HEK293 (cell line): ENCODE measurements around the gene RNF43.

Source experiments
- CTCF ChIA-PET: fragments of 350-600 bp; formaldehyde crosslinking; extraction: SDS; loops from one replicate; lab custom pipeline; 2021; ENCODE audit warnings: antibody characterized with exemption; lab: Yijun Ruan, JAX
- POLR2A ChIA-PET: fragments of 300-600 bp; formaldehyde crosslinking; extraction: SDS; loops from one replicate; lab custom pipeline; 2020; ENCODE audit warnings: antibody characterized with exemption, inconsistent platforms; lab: Yijun Ruan, JAX
- H3K27ac ChIP-seq: fragments of 200-500 bp; sonication (Bioruptor generic); 2 replicates; pipeline ENCODE4 v1.5.1; 2014; ENCODE audit warnings: low read depth, low read length, control low read depth, inconsistent platforms; ENCODE audit errors: extremely low read depth
- H3K36me3 ChIP-seq, 2 experiments: fragments of 200-500 bp in 1 of 2; sonication (Bioruptor generic) in 1 of 2; 1 replicate in 1 of 2; 2 replicates in 1 of 2; pipeline ENCODE4 v1.5.1; 2014 to 2017; ENCODE audit warnings: inconsistent platforms in 2 of 2, low read length in 2 of 2; ENCODE audit not compliant: control insufficient read depth in 2 of 2, insufficient read depth in 1 of 2
- H3K4me1 ChIP-seq: fragments of 200-500 bp; sonication (Bioruptor generic); 2 replicates; pipeline ENCODE4 v1.5.1; 2014; ENCODE audit warnings: mild to moderate bottlenecking, low read length, inconsistent platforms; ENCODE audit not compliant: control insufficient read depth, insufficient read depth
- H3K4me3 ChIP-seq: 2 replicates; pipeline ENCODE4 v1.5.1; 2011; ENCODE audit warnings: low read depth, mild to moderate bottlenecking, control low read depth, low read length, moderate library complexity
- H3K9me3 ChIP-seq: fragments of 200-500 bp; sonication (Bioruptor generic); 2 replicates; pipeline ENCODE4 v1.5.1; 2014; ENCODE audit warnings: low read depth, low read length, inconsistent platforms; ENCODE audit not compliant: control insufficient read depth, insufficient read depth
- EGR2 ChIP-seq: fragments of 450-650 bp; formaldehyde crosslinking; IDR thresholded peaks from 2 replicates; pipeline ENCODE4 v1.5.1; 2016; ENCODE audit warnings: low read depth, missing biosample characterization, missing genetic modification characterization
- KLF8 ChIP-seq: fragments of 450-650 bp; formaldehyde crosslinking; IDR thresholded peaks from 2 replicates; pipeline ENCODE4 v1.5.1; 2016; ENCODE audit warnings: missing biosample characterization, missing genetic modification characterization
- PRDM1 ChIP-seq: fragments of 450-650 bp; formaldehyde crosslinking; IDR thresholded peaks from 2 replicates; pipeline ENCODE4; 2016; ENCODE audit warnings: missing biosample characterization, missing genetic modification characterization
- ZFHX2 ChIP-seq: fragments of 450-650 bp; formaldehyde crosslinking; conservative IDR thresholded peaks from 2 replicates; pipeline ENCODE4 v1.5.1; 2016; ENCODE audit warnings: missing biosample characterization, missing genetic modification characterization
- ZNF132 ChIP-seq: fragments of 450-650 bp; formaldehyde crosslinking; IDR thresholded peaks from 2 replicates; pipeline ENCODE4 v1.5.1; 2017; ENCODE audit warnings: missing biosample characterization, missing genetic modification characterization, borderline replicate concordance
- ZNF157 ChIP-seq: fragments of 450-650 bp; formaldehyde crosslinking; IDR thresholded peaks from 2 replicates; pipeline ENCODE4 v1.5.1; 2016; ENCODE audit warnings: missing biosample characterization, missing genetic modification characterization
- ZNF175 ChIP-seq: fragments of 450-650 bp; formaldehyde crosslinking; IDR thresholded peaks from 2 replicates; pipeline ENCODE4 v1.5.1; 2016; ENCODE audit warnings: missing biosample characterization, missing genetic modification characterization
- ZNF302 ChIP-seq: fragments of 450-650 bp; formaldehyde crosslinking; IDR thresholded peaks from 2 replicates; pipeline ENCODE4 v1.5.1; 2016; ENCODE audit warnings: missing biosample characterization, missing genetic modification characterization, low read depth
- ZNF311 ChIP-seq: fragments of 450-650 bp; formaldehyde crosslinking; IDR thresholded peaks from 2 replicates; pipeline ENCODE4 v1.5.1; 2017; ENCODE audit warnings: missing biosample characterization, missing genetic modification characterization, borderline replicate concordance
- ZNF366 ChIP-seq: fragments of 450-650 bp; formaldehyde crosslinking; conservative IDR thresholded peaks from 2 replicates; pipeline ENCODE4 v1.5.1; 2016; ENCODE audit warnings: missing biosample characterization, missing genetic modification characterization
- ZNF37A ChIP-seq: fragments of 450-650 bp; IDR thresholded peaks from 2 replicates; pipeline ENCODE4 v1.5.1; 2018; ENCODE audit warnings: missing biosample characterization, missing genetic modification characterization
- ZNF404 ChIP-seq: fragments of 450-650 bp; formaldehyde crosslinking; IDR thresholded peaks from 2 replicates; pipeline ENCODE4 v1.5.1; 2017; ENCODE audit warnings: missing biosample characterization, missing genetic modification characterization
- ZNF416 ChIP-seq: fragments of 450-650 bp; formaldehyde crosslinking; IDR thresholded peaks from 2 replicates; pipeline ENCODE4 v1.5.1; 2016; ENCODE audit warnings: missing biosample characterization, missing genetic modification characterization
- ZNF48 ChIP-seq: fragments of 450-650 bp; formaldehyde crosslinking; IDR thresholded peaks from 2 replicates; pipeline ENCODE4 v1.5.1; 2016; ENCODE audit warnings: missing biosample characterization, missing genetic modification characterization
- ZNF561 ChIP-seq: fragments of 450-650 bp; IDR thresholded peaks from 2 replicates; pipeline ENCODE4 v1.5.1; 2018; ENCODE audit warnings: missing biosample characterization, missing genetic modification characterization, borderline replicate concordance
- TF ChIP-seq, protein P1 (sequence below): fragments of 450-650 bp; formaldehyde crosslinking; conservative IDR thresholded peaks from 2 replicates; pipeline ENCODE4 v1.5.1; 2016; ENCODE audit warnings: low read depth, missing biosample characterization, missing genetic modification characterization
- TF ChIP-seq, protein P2 (sequence below): fragments of 450-650 bp; formaldehyde crosslinking; IDR thresholded peaks from 2 replicates; pipeline ENCODE4 v1.5.1; 2016; ENCODE audit warnings: missing biosample characterization, missing genetic modification characterization
- TF ChIP-seq, protein P3 (sequence below): fragments of 450-650 bp; formaldehyde crosslinking; IDR thresholded peaks from 2 replicates; pipeline ENCODE4 v1.5.1; 2017; ENCODE audit warnings: missing biosample characterization, missing genetic modification characterization
- TF ChIP-seq, protein P4 (sequence below): fragments of 450-650 bp; formaldehyde crosslinking; IDR thresholded peaks from 2 replicates; pipeline ENCODE4 v1.5.1; 2016; ENCODE audit warnings: missing biosample characterization, missing genetic modification characterization, borderline replicate concordance
- TF ChIP-seq, protein P5 (sequence below): fragments of 450-650 bp; formaldehyde crosslinking; IDR thresholded peaks from 2 replicates; pipeline ENCODE4 v1.5.1; 2016; ENCODE audit warnings: missing biosample characterization, missing genetic modification characterization

Gene RNF43

DNA sequence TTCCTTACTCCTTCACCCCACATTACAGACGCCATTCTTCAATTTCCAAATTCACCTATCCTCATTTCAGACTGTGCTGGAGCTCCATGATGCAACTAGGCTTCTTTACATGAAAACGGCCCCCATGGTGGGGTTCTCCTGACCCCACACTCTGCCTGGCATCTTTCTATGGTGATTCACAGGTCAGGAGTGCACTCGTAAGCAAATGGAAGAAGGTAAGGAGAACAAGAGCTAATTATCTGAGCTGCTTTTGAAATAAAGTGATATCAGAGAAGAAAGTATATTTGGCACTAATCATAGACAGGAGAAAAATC is 37.9 kb downstream of the RNF43 start (continued):
- TF ChIP-seq, protein P1, sequence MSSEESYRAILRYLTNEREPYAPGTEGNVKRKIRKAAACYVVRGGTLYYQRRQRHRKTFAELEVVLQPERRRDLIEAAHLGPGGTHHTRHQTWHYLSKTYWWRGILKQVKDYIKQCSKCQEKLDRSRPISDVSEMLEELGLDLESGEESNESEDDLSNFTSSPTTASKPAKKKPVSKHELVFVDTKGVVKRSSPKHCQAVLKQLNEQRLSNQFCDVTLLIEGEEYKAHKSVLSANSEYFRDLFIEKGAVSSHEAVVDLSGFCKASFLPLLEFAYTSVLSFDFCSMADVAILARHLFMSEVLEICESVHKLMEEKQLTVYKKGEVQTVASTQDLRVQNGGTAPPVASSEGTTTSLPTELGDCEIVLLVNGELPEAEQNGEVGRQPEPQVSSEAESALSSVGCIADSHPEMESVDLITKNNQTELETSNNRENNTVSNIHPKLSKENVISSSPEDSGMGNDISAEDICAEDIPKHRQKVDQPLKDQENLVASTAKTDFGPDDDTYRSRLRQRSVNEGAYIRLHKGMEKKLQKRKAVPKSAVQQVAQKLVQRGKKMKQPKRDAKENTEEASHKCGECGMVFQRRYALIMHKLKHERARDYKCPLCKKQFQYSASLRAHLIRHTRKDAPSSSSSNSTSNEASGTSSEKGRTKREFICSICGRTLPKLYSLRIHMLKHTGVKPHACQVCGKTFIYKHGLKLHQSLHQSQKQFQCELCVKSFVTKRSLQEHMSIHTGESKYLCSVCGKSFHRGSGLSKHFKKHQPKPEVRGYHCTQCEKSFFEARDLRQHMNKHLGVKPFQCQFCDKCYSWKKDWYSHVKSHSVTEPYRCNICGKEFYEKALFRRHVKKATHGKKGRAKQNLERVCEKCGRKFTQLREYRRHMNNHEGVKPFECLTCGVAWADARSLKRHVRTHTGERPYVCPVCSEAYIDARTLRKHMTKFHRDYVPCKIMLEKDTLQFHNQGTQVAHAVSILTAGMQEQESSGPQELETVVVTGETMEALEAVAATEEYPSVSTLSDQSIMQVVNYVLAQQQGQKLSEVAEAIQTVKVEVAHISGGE (tag by site-specific recombination), result no peak

DNA sequence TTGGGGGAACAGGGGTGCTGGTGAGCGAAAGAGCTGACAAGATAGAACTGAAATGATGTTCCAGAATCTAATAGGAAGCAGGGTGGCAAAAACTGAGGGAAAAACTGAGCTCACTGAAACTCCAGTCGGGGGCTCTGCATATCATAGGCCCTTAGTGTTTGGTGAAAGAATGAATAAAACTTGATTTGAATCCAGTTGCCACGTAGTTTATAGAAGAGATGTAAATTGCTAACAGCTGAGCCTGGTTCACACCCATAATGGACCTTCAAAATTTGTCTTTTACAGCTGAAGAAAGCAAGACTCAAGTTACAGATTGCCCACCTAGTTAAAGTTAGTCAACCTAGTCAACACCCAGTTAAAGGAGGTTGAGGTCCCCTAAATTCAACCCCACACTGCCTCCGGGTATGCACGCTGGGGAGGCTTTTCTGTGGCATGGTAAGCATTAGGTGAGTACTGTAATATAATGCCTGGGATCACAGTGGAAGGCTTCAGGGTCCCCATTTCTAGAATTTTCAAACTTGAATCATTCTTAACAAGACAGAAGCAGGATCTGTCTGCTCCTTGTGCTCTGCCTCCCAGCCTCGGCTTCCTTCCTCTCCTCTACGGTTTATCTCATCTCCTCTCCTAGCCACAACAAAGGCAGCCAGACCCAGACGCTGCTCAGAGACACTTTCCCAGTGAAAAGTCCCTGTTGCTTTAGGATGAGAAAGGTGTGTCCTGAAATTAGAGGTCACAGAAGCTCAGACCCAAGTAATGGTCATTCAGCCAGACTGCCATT is 38.4 kb downstream of the RNF43 start:
- ChIA-PET POLR2A (interaction anchor here (1.0 to 4.1 kb wide), 2 partner anchors 27 to 39 kb away, joined by 3 to 11 read pairs; partner anchors contain the start of genes RNF43 and SUPT4H1), CTCF (interaction anchor here (0.5 to 1.4 kb wide), 2 partner anchors 27 to 39 kb away, joined by 3 to 7 read pairs; partner anchors contain the start of genes RNF43 and SUPT4H1)

More for the DNA sequence above, 38.4 kb downstream of the RNF43 start:
- Histone ChIP-seq H3K4me3 (no peak overlapping the region), H3K4me1 (peaks cover 11% of the 10 kb centered on the region), H3K9me3 (no peaks in the 10 kb centered on the region), H3K36me3 (no peaks in the 10 kb centered on the region), H3K27ac (no peak overlapping the region)
- no peak for TF ChIP-seq EGR2 (tag by site-specific recombination)
- TF ChIP-seq ZNF175 (tag by site-specific recombination), result no peak
- no peak for TF ChIP-seq ZFHX2 (tag by site-specific recombination)
- no peak for TF ChIP-seq ZNF132 (tag by site-specific recombination)
- TF ChIP-seq PRDM1, result no peak
- TF ChIP-seq, protein P2, sequence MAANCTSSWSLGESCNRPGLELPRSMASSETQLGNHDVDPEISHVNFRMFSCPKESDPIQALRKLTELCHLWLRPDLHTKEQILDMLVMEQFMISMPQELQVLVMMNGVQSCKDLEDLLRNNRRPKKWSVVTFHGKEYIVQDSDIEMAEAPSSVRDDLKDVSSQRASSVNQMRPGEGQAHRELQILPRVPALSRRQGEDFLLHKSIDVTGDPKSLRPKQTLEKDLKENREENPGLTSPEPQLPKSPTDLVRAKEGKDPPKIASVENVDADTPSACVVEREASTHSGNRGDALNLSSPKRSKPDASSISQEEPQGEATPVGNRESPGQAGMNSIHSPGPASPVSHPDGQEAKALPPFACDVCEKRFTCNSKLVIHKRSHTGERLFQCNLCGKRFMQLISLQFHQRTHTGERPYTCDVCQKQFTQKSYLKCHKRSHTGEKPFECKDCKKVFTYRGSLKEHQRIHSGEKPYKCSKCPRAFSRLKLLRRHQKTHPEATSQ (tag by site-specific recombination), result no peak
- no peak for TF ChIP-seq ZNF311
- no peak for TF ChIP-seq ZNF561 (tag by site-specific recombination)
- no peak for TF ChIP-seq ZNF404 (tag by site-specific recombination)
- TF ChIP-seq, protein P3, sequence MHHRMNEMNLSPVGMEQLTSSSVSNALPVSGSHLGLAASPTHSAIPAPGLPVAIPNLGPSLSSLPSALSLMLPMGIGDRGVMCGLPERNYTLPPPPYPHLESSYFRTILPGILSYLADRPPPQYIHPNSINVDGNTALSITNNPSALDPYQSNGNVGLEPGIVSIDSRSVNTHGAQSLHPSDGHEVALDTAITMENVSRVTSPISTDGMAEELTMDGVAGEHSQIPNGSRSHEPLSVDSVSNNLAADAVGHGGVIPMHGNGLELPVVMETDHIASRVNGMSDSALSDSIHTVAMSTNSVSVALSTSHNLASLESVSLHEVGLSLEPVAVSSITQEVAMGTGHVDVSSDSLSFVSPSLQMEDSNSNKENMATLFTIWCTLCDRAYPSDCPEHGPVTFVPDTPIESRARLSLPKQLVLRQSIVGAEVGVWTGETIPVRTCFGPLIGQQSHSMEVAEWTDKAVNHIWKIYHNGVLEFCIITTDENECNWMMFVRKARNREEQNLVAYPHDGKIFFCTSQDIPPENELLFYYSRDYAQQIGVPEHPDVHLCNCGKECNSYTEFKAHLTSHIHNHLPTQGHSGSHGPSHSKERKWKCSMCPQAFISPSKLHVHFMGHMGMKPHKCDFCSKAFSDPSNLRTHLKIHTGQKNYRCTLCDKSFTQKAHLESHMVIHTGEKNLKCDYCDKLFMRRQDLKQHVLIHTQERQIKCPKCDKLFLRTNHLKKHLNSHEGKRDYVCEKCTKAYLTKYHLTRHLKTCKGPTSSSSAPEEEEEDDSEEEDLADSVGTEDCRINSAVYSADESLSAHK (tag by site-specific recombination), result no peak
- TF ChIP-seq ZNF37A (tag by site-specific recombination), result no peak
- TF ChIP-seq ZNF157 (tag by site-specific recombination), result no peak
- no peak for TF ChIP-seq ZNF302 (tag by site-specific recombination)
- TF ChIP-seq KLF8, result no peak
- no peak for TF ChIP-seq ZNF48 (tag by site-specific recombination)
- TF ChIP-seq ZNF416 (tag by site-specific recombination), result no peak
- TF ChIP-seq, protein P4, sequence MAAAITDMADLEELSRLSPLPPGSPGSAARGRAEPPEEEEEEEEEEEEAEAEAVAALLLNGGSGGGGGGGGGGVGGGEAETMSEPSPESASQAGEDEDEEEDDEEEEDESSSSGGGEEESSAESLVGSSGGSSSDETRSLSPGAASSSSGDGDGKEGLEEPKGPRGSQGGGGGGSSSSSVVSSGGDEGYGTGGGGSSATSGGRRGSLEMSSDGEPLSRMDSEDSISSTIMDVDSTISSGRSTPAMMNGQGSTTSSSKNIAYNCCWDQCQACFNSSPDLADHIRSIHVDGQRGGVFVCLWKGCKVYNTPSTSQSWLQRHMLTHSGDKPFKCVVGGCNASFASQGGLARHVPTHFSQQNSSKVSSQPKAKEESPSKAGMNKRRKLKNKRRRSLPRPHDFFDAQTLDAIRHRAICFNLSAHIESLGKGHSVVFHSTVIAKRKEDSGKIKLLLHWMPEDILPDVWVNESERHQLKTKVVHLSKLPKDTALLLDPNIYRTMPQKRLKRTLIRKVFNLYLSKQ (tag by site-specific recombination), result no peak
- TF ChIP-seq ZNF366 (tag by site-specific recombination), result no peak
- TF ChIP-seq, protein P5, sequence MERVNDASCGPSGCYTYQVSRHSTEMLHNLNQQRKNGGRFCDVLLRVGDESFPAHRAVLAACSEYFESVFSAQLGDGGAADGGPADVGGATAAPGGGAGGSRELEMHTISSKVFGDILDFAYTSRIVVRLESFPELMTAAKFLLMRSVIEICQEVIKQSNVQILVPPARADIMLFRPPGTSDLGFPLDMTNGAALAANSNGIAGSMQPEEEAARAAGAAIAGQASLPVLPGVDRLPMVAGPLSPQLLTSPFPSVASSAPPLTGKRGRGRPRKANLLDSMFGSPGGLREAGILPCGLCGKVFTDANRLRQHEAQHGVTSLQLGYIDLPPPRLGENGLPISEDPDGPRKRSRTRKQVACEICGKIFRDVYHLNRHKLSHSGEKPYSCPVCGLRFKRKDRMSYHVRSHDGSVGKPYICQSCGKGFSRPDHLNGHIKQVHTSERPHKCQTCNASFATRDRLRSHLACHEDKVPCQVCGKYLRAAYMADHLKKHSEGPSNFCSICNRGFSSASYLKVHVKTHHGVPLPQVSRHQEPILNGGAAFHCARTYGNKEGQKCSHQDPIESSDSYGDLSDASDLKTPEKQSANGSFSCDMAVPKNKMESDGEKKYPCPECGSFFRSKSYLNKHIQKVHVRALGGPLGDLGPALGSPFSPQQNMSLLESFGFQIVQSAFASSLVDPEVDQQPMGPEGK (tag by site-specific recombination), result no peak
